Vagina (tissue), 2 donors: ENCODE data around the gene PTBP1.

Source experiments
- POLR2AphosphoS5 ChIP-seq, 2 donors: sonication (generic); formaldehyde crosslinking; IDR thresholded peaks; one replicate each; pipeline ENCODE4 v1.9.0; 2017; ENCODE audit warnings: antibody characterized with exemption in 2 of 2, mild to moderate bottlenecking in 2 of 2, low read depth in 1 of 2; ENCODE audit not compliant: insufficient read depth in 1 of 2
- TF ChIP-seq, protein P1 (sequence below), 3 experiments: fragments of 450-650 bp in 2 of 3; fragments of 200-600 bp in 1 of 3; sonication (generic) in 1 of 3; IDR thresholded peaks; one replicate each; pipeline ENCODE4 v1.5.1; 2017 to 2019; ENCODE audit warnings: antibody characterized with exemption in 3 of 3, mild to moderate bottlenecking in 2 of 3, moderate library complexity in 2 of 3

DNA sequence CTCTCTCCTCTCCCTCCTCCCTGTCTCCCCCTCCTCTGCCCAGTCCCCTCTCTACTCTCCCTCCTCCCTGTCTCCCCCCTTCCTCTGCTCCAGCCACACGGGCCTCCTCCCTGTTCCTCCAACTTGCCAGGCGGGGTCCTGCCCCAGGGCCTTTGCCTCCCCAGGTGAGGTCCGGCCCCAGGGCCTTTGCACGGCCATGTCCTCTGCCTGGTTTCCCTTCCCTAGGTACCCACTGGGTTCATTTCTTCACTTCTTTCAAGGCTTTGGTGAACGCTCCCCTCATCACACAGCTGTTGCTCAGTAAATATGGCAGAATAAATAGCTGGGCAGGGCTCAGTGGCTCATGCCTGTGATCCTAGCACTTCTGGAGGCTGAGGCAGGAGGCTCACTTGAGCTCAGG lies 25.2 kb upstream of the PTBP1 start:
- no peak for TF ChIP-seq POLR2AphosphoS5 (IDR thresholded peaks at IDR 0.05; ENCODE audit: insufficient read depth in 1 of 2, low read depth in 1 of 2)
- TF ChIP-seq, protein P1, sequence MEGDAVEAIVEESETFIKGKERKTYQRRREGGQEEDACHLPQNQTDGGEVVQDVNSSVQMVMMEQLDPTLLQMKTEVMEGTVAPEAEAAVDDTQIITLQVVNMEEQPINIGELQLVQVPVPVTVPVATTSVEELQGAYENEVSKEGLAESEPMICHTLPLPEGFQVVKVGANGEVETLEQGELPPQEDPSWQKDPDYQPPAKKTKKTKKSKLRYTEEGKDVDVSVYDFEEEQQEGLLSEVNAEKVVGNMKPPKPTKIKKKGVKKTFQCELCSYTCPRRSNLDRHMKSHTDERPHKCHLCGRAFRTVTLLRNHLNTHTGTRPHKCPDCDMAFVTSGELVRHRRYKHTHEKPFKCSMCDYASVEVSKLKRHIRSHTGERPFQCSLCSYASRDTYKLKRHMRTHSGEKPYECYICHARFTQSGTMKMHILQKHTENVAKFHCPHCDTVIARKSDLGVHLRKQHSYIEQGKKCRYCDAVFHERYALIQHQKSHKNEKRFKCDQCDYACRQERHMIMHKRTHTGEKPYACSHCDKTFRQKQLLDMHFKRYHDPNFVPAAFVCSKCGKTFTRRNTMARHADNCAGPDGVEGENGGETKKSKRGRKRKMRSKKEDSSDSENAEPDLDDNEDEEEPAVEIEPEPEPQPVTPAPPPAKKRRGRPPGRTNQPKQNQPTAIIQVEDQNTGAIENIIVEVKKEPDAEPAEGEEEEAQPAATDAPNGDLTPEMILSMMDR (IDR thresholded peaks at IDR 0.05) = no peak
